NCI-H1105 treated with DMSO at 0.1 percent for 48 hours (cell line): ENCODE measurements around the gene RPH3AL.
"Not testable (repeated sequence)": the region's sequence is repeated elsewhere in the genome, so short reads cannot be mapped to it uniquely, and the experiment has no call there.

Experiments
- DNase-seq: peaks from one replicate; lab custom pipeline; 2025; lab: John Stamatoyannopoulos, UW

The RPH3AL gene

DNA sequence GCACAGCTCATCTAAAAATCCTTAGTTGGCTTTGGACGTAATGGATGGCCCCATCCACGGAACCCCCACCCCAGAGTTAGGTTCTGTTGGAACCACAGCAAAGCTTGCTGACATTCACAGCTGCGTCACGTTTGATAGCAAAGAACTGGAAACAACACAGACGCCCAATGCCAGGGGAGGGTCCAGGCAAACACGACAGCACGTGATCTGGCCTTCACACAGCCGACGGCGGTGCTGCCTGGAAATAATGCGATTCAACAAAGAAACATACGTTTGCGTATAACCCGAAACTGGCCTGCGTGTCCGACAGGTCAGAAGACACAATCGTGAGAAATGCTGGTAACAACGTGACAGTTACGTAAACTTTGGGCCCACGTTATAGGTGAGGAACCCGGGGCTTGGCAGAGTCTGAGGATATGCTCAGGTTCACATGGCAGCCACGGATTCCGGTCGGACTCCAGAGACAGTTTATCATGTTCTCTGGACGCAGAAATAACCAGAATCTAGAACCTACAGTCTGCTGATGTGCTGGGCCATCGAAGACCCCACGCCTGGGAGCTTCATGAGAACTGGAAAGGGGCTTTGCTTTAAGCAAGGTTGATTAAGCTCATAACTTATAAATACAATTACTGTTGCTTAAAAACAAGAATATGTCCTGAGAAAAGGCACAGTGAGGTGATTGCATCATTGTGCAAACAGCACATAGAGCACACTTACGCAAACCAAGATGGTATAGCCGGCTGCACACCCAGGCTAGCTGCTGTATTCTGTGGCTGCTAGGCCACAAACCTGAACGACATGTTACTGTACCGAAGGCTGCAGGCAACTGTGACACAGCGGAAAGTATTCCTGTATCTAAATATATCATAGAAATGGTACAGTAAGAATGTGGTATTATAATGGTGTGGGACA, 70.4 kb downstream of the RPH3AL start:
- DNase-seq: no peak

DNA sequence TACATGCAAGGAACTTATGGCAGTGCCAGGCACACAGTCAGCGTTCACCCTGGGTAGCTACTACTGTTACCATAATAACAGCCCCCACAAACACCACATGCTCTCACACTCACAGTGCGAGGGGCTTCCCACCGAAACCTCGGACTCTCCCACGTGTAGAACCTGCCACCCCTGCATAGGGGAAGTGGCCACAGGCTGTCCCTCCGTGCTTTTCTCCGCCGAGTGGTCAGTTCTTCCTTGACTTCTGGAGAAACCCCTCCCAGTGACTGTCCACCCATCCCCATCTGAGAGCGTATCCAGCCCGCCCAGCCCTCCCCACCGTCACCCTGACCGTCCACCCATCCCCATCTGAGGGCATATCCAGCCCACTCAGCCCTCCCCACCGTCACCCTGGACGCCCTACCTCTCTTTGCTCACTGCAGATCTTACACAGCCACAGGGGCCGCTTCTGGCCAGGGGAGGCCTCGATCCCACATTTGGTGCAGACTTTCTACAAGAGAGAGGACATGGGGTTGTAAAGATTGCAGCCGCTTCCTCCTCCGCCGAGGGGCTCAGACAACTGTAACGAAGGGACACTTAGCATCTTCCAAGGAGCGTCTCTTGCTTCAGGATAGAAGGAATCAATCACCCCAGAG, 71.1 kb downstream of the RPH3AL start:
- no peak for DNase-seq

DNA sequence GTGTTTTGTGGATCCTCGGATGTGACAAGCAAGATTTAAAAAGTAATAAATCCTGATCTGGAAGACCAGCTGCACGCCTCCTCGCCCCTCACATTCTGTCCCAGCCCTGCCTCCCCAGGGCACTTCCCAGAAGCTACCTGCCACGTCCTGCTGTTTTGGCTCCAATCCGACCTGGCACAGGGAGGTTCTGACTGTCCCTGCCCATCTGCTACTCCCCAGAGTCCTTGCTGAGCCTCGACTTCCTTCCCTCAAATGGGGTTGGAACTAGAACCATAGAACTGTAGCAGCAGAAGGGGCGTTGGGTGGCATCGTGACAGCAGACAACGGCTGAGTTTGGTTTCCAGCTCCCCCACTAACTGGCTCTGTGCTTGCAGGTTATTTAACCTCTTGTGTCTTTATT, 71.7 kb downstream of the RPH3AL start:
- no peak for DNase-seq

DNA sequence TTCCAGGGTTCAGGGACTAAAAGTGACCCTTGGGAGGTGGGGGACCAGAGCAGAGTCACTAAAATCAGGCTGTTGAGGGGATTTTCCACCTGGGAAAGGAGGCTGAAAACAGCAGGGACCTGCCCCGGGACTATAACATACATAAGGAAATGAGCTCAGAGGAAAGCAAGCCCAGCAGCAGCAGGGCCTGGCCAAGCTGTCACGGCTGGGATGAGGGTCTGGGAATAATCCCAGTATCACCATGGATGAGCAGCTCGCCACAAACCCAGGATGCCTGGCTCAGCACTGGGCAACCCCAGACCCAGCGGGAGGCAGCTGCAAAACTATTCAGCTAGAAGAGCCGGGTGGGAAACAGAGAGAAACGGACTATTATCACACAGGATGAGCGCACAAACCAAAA, 72.4 kb downstream of the RPH3AL start:
- DNase-seq: no peak

DNA sequence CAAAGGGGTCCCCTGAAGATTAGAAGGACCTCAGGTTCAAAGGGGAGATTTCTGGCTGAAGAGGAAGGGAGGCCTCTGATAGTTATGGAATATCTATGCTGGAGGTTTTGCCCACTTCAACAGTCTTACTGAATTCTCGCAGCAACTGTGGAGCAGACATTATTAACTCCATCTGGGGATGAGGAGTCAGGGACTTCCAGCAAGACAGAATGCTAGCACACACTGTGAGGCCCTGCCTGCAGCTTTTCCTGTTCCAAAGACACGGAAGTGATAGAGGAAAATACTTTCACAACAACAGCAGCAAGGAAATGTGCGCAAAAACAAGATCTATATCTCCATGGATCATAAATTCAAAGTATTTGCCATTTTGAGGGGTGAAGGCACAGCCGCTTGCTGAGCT, 72.8 kb downstream of the RPH3AL start:
- DNase-seq: no peak

DNA sequence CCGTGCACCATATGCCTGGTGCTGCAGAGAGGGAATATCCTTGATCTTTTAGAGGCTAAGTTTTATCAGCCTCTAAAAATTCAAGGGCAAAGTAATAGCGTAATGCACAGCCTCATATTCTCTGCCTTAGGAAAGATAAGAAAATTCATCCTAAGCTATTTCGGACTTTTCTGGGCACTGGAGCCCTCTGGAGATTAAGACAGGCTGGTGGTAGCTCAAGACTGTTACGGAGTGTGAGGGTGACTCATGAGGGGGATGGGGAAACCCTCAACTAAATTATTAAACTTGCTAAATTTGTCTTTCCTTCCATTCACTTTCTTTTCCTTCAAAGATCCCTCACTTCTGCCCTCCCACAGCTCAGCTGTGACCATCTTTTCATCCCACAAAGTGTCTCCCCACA, 73.3 kb downstream of the RPH3AL start:
- no peak for DNase-seq

DNA sequence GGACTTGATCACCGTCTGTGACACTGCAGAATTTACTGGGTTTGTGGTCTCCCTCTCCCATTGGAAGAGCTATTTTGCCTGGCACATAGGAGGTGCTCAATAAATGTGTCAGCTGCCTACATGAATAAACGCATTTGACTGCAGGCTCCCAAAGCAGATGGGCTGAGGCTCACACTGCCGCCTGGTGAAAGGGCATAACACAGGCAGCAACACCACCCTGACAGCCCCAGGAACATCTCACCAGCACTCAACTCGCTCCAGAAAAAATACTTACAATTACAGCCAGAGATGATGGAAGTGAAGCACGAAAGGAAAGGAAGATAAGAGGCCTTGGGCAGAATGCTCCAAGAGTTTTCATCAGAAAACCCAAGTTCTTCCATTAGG, 73.9 kb downstream of the RPH3AL start:
- no peak for DNase-seq

DNA sequence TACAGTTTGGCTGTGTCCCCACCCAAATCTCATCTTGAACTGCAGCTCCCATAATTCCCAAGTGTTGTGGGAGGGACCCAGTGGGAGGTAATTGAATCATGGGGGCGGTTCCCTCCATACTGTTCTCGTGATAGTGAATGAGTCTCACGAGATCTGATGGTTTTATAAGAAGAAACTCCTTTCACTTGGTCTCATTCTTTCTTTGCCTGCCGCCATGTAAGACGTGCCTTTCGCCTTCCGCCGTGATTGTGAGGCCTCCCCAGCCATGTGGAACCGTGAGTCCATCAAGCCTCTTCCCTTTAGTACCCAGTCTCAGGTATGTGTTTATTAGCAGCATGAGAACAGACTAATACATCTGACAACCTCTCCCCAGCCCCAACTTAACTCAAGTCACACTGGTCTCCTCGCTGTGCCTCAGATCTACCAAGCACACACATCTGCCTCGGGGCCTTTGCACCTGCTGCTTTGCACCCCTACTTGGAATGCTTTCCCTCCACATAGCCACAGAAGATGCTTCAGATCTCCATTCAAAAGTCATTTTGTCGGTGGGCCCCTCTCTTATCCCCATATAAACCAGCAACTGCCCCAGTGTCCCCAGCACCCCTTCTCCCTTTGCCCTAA, 74.4 kb downstream of the RPH3AL start:
- no peak for DNase-seq

DNA sequence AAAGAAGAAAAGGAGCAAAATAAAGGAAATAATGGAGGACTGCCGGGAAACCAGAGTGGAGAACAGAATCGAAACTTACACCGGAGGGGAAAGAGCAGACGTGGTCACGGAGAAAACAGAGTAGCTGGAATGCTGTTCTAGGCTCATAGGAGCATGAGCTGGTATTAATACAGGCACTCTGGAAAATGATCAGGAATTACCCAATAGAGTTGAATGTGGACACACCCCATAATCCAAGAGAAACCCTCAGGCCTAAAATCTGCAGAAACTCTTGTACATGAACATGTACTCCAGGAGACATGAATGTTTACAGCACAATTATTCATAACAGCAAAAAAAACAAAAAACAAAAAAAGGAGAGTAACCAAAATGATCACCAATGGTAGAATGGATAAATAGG, 77.7 kb downstream of the RPH3AL start:
- no peak for DNase-seq

DNA sequence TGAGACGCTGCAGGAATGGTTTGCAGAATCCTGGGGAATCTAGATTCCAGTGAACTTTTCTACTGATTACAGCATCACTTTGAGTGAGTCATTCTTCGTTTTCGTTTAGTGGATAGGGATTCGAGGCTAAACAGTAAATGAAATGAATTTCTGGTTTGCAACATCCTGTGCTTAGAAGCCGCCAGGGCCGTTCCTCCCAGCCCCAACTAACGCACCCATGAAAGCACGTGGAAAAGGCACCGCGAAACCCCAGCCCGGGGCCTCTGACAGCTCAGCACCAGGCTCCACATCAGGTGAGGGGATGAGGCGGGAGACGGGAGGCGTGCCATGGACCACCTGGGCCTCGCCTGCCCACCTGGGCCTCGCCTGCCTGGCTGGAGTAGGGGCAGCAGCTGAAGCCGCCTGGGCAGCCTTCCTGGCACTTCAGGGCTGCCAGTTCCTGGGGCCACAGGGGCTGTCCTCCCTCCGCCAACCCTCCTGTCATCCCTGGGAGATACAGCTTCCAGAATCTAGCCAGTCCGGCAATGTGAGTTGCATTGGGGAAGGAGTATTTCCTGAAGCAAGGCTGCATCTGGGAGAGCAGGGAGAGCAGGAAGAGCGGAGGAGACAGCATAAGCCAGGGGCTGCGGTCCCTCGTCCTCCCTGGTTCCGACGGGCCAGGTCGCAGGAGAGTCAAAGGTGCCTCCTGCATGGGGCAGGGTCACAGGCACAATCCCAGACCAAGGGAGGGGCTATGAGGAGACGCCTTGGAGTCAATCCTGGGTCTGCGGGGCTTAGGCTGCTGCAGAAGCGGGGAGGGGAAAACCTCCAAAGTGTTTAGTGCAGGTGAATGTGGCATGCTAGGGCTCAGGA, 78.4 kb downstream of the RPH3AL start:
- DNase-seq: no peak

DNA sequence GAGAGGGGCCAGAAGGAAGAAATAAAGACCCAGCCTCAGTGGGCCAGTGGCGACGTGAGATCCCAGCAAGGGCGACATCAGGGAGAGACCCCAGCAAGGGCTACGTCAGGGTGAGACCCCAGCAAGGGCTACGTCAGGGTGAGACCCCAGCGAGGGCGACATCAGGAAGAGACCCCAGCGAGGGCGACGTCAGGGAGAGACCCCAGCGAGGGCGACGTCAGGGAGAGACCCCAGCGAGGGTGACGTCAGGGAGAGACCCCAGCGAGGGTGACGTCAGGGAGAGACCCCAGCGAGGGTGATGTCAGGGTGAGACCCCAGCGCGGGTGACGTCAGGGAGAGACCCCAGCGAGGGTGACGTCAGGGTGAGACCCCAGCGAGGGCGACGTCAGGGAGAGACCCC, 79.8 kb downstream of the RPH3AL start:
- not testable (repeated sequence) for DNase-seq

DNA sequence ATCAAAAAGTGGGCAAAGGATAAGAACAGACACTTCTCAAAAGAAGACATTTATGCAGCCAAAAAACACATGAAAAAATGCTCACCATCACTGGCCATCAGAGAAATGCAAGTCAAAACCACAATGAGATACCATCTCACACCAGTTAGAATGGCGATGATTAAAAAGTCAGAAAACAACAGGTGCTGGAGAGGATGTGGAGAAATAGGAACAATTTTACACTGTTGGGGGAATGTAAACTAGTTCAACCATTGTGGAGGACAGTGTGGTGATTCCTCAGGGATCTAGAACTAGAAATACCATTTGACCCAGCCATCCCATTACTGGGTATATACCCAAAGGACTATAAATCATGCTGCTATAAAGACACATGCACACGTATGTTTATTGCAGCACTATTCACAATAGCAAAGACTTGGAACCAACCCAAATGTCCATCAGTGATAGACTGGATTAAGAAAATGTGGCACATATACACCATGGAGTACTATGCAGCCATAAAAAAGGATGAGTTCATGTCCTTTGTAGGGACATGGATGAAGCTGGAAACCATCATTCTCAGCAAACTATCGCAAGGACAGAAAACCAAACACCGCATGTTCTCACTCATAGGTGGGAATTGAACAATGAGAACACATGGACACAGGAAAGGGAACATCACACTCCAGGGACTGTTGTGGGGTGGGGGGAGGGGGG, 80.5 kb downstream of the RPH3AL start:
- DNase-seq: not testable (repeated sequence)

DNA sequence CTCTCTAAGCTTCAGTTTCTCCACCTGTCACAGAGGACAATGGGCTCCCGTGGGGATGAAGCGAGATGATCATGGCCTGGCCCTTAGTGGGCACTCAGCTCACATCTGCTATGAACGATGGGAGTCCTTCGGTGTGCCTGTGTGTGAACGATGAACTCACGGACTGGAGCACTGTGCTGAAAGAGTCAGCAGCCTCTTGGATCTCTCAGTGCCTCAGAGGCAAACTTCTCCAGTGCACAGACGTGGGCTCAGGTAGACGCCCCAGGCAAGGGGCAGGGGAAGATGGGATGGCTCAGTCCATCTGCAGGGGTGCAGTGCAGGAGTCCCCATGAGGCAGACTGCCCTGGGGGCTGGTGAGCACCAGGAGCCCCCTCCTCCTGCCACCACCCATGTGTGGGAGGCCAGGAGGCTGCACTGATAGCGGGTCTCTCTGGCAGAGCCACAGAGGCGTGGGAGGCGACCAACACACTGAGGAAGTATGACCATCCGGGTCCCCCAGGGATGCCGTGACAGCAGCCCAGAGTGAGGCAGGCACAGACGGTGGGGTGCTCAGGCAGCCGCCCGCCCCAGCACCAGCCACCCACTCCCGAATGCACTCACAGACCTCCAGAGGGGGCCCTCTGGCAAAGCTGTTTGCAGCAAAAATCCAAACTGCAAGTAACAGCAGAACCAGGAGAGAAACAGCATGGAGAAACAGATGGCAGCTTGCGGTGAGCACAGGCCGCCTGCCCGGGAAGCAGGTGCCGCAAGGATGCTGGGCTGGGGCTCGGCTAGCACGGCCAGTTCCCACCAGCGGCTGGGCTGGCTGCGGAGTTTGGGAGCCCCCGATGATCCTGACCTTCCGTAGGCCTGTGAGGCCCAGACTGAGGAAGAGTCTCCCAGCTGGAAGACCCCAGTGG, 82.7 kb downstream of the RPH3AL start:
- DNase-seq: no peak

DNA sequence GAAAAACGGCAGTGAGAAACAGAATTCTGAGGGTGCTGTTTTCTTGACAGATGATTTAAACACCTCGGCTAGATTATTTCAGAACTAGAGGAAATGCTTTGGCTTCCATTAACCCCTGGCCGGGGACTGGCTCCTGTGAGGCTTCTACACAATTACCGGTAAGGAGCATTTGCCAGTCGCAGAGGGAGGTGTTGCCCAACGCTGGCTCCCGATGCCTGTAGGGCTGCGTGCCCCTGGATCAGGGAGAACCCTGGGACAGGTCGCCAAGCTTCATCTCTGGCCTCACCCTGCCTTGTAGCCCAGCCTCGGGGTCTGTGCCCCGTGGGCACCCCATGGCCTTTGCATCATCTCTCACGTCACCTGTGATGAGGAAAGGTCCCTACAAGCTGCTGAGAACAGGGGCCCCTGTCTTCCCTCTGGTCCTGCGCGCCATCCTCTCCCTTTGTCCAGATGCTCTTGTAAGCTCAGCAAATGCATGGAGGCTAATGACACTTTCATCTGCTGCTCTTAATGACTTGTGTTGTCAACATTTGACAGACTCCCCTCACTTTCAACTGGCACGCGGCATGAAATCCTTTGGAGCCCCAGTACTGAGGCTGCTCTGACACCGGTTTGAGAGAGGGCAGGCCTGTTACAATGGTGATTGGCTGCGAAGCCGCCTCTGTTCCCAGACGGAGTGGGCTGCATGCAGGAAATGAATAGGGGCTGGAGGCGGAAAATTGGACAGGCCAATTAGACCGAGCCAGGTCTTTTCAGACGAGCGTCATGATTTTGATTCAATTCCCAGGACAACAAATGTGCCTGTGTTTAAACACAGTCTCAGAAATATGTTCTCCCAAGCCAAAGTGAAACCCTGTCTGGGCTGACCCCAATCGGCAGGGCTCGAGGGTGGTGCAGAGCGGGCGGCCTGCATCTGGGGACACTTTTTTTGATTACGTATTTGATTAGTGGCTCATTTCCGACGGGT, 85.6 kb downstream of the RPH3AL start:
- no peak for DNase-seq

DNA sequence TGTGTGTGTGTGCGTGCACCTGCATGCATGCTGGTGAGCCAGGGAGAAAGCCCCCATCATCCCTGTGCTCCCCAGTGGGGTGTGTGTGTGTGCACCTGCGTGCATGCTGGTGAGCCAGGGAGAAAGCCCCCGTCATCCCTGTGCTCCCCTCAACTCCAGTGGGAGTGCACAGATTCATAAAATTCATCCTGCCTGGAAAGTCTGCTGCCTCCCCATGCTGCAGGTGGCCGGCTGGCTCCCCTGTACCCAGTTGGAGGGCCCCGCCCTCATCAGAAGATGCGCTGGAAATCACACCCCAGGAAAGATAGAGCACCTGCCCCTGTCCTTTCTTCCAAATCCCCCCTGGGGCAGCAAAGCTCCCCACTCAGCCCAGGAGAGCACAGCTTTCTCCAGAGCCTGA, 86.4 kb downstream of the RPH3AL start:
- DNase-seq: no peak

DNA sequence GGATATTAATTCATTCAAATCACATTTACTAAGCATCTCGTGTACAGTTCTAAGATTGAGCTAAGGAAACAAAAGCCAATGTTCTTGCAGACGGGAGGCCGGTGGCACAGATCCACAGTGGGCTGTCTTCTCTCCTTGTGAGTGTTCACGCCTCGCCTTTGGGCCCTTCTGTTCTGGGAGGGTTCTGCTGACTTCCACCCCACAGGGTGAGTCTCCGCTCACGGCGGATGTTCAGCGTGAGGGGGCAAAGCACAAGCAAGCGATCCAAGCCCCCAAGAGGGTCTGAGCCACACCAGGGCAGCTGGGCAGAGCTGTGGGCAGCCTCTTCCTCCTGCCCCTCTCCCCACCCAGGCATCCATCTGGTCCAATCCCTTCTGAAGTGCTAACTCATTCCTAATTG, 86.9 kb downstream of the RPH3AL start:
- DNase-seq: no peak

DNA sequence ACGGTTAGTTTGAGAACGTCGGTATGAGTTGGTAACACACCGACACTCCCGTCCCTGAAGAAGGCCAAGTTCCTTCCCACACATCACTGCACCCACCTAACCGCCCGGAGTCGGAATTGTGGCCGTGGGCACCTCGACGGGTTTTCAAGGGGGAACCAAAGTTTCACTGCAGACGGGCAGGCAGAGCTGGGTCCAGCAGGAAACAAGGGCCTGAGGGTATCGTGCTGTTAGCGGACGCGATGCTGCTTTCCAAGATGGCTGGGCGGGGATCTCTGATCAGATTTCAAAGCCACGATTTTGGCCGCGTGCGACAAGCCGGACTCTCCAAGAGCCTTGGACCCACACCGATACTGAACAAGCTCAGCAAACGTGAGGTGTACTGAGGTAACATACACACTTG, 88.8 kb downstream of the RPH3AL start:
- no peak for DNase-seq

DNA sequence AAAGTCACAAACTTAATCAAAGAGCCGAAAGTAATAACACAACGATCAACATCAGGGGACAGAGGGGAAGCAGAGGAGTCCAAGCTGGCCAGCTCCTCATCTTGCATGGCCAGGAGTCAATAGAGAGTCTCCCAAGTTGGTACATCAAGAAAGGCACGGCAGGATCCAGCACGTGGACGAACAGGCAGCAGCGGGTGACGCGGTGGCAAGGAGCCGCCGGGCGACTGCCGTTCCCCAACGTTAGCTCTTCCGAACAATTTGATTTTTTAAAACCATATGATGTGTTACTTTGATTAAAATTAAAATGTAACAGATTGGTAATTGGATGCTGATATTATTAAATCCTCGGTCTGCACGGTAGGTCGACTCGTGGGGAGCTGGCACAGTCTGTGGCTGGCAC, 89.3 kb downstream of the RPH3AL start:
- no peak for DNase-seq

DNA sequence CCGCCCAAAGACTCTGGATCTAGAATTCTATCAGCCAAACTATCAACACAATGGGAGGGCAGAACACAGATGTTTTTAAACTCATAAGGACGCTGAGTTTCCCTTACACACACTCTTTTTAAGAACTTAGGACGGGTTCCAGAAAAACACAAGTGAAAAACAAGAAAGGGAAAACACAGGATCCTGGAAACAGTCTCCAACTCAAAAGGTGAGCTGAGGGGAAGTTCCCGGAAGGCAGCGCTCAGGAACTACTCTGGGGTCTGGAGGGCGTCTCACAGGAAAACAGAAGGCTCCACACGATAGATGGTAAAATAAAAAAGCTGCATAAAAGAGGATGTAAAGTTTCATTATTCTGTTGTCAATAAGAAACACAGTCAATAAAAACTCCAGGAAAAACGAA, 91.0 kb downstream of the RPH3AL start:
- no peak for DNase-seq
